GM21515 (cell line): Measurements from ENCODE around the gene CHD8.
"Not testable (repeated sequence)": the region's sequence is repeated elsewhere in the genome, so short reads cannot be mapped to it uniquely, and the experiment has no call there.

ENCODE experiments used
- ATAC-seq: cut with Tn5 transposase; IDR thresholded peaks from one replicate; pipeline ENCODE4 v1.9.1; 2021; ENCODE audit not compliant: unreplicated experiment

Gene CHD8

DNA sequence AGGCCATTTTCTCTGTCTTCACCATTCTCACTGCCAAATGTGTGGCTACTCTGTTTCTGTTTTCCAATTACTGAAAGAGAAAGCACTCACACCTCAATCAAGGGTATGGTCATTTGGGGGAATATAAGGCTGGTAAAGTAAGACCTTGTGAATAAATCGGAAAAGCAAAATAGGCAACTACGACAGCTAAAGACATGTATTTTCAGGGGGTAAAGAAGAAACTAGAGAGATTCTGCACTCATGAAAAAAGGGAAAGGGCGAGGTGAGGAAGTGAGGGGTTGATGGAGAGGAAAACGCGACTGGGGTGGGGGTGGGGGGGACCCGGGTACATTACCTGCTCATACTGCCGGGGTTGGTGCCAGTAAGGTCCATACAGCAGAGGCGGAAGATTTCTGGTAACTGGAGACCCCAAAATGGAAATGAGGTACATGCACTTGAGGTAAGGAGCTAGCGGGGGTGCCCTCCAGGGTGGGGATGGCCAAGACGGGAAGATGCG is 19.3 kb downstream of the CHD8 start:
- ATAC-seq, result no peak

DNA sequence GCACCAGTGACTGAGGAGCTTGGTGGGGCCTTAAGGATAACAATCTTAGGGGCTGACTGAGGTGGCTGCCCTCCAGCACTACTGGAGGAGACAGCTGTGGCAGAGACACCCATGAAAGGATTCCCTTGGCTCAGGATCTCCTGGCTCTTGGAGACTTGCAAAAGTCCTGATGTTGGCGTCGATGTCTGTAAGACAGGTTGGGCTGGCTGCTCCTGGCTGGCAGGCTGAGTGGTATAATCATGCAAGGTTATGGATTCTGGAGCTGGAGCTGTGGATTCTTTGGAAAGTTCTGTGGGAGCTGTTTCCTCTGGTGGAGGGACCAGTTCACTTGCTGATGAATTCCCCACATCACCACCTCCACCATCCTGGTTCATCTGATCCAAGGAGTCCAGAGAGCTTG is 24.8 kb downstream of the CHD8 start:
- no peak for ATAC-seq

DNA sequence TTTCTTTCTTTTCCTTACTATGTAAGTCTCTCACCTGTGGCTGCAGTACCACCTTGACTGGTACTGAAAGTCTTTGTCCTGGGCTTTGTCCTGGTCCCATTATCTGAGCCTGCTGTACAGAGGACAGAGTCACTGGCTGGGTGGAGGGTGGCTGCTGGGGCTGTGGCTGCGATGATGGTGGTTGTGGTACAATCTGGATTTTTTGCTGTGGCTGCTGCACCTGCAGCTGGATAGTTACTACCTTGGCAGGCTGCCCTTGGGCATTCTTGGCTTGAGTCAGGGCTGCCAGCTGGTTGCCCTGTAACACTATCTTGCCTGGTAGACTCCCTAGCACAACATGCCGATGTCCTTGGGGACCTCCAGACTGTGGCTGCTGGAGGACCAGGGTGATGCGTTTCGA is 27.0 kb downstream of the CHD8 start:
- no peak for ATAC-seq

DNA sequence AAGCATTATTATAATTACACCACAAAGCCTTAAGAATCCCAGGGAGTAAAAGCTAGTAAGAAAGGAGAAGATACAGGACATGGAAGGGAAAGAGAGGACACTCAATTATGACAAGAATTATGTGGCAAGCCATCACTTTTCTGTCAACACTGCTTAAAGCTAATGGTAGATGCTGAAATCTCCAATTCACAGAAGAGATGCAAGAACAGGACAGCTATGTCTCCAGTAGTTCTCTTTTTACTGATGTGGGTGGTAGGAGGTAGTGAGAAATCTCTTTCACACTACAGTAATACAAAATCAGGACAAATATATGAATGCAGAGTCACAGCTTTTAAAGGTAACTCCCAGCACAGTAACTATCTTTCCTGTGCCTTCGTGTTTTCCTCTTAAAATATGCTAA is 29.2 kb downstream of the CHD8 start:
- no peak for ATAC-seq

DNA sequence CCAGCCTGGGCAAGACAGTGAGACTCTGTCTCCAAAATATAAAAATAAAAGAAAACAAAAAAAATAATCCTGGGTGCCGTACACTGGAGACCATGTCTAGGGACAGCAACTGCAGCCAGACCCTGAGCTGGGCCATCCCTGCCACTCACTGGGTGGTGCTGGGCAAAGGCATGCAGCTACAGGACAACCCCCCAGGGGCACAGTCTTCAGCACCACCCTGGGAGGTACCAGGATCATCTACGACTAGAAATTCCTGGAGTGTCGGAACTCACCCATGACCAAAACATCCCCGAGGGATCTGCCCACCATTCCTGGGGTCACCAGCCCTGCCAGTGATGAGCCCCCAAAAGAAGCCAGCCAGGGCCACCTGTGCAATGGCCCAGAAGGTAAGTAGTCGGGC is 36.4 kb downstream of the CHD8 start:
- ATAC-seq, result no peak

DNA sequence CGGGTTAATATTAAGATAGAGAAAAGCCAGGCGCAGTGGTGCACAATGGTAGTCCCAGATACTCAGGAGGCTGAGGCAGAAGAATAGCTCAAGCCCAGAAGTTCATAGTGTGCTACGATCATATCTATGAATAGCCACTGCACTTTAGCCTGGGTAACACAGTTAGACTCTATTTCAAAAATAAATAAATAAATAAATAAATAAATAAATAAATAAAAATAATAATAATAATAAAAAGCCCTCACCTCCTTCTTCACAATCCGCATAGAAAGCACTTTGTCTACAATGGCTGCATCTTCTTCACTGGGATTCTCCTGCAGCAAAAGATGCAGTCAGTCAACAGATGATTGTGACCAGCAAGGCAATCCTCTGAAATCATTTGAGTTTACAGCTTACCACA is 40.6 kb downstream of the CHD8 start:
- ATAC-seq, result no peak

DNA sequence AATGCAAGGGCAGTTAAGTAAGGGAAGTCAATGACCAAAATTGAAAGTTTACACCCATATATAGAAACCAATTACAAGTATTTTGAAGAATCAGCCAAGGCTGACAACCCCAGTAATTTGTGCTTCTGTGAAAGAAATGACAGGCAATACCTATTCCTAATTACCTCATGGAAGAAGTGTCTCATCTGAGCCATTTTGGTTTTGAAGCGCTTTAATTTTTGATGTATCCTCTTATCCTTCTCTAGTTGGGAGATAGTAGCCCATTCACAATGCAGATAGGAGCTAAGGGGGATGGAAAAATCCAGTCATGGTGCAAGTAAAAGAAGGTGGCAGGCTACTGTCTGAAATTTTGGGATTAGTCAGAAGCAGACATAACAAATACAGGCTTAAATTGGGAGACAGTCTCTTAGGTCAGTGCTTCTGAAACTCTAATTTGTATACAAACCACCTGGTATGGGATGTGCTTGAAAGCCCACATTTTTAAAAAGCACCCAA is 41.7 kb downstream of the CHD8 start:
- ATAC-seq, result no peak

DNA sequence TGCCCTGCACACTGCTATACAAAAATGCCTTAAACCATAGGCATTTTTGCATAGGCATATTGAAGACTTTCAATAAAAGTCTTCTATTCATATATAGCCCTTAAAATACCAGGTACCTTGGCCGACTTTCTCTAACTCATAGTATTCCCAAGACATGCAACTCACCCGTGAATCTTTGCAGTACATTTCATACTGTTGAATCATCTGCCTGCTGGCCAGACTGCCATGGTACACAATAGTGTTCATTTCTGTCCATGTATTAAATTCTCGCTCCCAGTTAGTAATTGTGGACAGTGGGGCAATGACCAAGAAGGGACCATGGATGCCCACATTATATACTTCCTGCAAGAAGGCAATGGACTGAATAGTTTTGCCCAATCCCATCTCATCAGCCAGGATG is 47.8 kb downstream of the CHD8 start:
- ATAC-seq, result no peak

DNA sequence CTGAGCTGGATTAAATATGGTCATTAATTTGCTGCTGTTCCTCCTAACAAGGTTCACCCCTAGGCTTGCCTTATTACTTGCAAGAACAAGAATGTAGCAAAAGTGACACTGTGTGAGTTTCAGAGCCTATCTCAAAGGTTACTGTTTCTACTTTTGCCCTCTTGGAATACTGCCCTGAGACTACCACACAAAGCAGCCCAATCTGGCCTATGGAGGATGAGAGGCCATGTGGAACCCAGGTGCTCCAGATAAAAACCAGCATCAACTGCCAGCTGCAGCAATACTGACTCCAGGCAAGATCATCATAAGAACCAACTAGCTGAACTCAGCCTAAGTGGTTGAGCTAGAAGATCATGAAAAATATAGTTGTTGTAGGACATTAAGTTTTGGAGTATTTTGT is 49.7 kb downstream of the CHD8 start:
- ATAC-seq, result no peak

DNA sequence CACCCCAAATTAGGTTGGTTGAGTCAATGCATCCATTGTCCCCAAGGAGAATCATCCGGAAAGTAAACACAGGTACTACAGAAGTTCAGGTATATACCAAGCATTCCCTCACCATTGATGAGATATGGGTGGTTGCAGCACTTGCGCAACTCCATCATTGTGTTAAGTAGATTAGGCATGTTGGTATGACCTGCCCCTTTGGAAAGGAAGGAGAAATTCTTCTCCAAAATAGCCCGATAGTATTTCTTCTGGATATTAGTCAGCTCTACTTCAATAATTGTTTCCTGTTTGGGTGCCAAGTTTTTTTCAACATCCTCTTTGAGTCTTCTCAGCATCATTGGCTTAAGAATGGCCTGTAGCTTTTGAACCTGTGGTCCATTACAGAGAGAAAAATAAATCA is 50.8 kb downstream of the CHD8 start:
- ATAC-seq, result no peak

DNA sequence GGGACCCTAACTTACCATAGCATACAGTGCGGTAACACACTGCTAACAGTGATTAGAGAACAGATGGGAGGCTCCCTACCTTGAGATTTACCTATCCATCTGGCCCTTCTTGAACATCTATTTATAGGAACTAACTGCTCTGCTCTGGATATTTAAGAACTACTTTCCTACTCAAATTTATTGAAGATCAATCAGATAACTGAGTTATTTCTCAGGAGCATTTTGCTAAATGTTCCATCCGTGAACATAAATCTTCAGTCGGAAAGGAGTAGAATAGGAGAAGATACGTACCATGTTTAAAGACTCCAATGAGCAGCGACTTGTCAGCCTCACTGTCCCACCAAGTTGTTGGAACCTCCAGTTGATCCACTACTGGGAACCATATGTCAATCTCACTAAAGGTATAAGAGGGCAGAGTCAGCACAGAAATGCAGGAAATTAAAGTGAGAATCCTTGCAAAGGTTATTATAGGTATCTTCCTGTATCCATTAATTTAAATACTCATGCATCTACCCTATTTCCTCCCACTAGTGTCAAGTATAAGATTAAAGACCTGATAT is 56.5 kb downstream of the CHD8 start:
- no peak for ATAC-seq

DNA sequence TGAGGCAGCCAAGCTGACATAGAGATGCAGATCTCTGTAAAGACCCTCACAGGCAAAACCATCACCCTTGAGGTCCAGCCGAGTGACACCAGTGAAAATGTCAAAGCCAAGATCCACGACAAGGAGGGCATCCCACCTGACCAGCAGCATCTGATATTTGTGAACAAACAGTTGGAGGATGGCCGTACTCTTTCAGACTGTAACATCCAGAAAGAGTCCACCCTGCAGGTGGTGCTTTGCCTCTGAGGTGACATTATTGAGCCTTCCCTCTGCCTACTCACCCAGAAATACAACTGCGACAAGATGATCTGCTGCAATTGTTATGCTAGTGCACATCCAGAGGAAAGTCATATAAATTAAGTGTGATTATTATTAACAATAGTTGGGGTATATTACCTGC is 57.0 kb downstream of the CHD8 start:
- ATAC-seq, result no peak

DNA sequence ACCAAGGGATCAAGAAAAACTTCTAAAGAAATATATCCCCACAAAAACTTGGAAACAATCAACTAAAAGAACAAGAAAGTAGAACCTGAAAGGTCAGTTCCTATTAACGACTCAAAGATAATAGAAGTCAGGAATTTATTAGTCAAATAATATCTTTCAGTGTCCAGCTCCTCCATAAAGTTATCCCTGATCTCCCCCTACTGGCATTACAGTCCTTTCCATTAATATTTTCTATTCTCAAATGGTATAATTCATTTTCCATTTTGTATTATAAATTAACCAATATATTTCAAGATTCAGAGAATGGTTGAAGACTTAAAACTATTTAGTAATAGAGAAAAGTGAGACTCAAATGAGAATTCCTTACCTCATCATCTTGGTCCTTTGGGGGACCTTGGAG is 60.5 kb downstream of the CHD8 start:
- no peak for ATAC-seq

DNA sequence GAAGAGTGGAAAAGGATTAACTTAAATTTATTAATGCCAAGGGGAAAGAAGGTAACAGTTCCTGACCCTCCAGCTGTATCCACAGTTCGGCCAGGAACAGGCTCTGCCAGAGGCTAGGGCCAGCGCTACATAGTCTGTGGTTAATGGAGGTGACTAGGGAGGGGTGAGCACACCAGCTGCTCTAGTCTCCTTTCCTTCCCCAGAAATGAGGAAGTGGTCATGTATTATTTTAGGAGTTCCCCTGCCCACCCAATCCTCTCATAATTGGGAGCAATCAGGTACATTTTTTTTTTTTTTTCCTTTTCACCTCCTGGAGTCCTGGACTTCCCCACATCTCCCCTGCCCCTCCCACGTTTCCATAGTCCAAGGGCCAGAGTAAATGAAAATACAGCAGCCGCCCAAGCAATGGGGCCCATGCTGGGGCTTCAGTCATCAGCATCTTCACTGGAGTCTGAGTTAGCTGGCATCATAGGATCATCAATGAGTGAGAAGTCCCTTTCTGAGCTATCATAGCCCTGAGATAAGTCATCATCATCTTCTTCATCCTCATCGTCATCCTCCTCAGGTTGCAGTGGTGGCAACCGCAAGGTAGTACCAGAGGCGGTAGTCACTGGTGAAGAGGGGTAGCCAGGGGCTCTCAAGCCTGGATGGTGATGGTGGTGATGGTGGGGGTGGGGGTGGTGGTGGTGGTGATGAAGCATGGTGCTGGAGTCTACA is 70.6 kb downstream of the CHD8 start:
- no peak for ATAC-seq

DNA sequence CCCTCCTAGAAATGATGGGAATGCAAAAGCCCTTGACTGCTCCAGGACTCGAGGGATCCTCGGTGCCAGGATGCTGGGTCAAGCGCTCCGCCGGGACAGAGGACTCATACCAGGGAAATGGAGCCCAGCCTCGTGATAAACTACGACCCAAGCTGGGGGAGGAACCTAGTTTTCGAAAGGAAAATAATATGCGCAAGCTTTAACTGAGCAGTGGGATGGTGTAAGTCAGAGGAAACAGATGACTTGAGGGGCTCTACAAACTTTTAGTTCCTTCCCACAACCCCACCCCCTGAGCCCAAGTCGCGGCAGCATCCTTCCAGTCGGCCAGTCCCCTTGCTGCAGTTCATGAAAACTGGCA is 71.5 kb downstream of the CHD8 start:
- peak; percentile 30 for ATAC-seq

DNA sequence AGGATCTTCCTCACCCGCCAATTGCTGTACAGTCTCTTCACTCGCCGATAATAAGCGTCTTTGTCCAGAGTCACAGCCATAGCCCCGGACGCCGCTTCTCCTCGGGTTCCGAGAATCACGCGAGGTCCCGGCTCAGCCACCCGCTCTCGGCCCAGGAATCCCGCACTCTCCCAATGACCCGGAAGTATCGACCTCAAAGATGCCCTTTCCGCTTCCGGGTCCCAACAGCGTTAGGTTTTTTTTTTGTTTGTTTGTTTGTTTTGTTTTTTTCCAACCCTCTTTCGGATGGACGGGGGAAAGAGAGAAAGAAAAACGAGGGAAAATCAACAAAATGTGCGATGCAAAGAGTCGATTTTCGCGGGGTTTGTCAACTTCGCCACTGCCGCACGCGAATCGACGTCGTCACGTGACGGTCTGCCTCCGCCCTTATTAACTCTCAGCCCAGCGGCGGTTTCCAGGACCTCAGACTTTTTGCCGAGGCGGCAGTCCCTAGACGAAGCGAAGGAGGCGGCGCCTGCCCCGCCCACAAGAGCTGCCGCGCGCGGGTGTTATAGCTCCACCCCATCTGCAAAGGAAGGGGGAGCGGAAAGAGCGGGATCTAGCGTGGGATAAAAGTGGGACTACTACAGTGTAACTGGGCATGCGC is 72.0 kb downstream of the CHD8 start, which contains the start of gene SUPT16H:
Gene SUPT16H (minus strand): TSS at position 172 of the 646 bp plus-strand sequence. CDS start 92 bp downstream, at position 80.
- peak; percentile 81 for ATAC-seq

DNA sequence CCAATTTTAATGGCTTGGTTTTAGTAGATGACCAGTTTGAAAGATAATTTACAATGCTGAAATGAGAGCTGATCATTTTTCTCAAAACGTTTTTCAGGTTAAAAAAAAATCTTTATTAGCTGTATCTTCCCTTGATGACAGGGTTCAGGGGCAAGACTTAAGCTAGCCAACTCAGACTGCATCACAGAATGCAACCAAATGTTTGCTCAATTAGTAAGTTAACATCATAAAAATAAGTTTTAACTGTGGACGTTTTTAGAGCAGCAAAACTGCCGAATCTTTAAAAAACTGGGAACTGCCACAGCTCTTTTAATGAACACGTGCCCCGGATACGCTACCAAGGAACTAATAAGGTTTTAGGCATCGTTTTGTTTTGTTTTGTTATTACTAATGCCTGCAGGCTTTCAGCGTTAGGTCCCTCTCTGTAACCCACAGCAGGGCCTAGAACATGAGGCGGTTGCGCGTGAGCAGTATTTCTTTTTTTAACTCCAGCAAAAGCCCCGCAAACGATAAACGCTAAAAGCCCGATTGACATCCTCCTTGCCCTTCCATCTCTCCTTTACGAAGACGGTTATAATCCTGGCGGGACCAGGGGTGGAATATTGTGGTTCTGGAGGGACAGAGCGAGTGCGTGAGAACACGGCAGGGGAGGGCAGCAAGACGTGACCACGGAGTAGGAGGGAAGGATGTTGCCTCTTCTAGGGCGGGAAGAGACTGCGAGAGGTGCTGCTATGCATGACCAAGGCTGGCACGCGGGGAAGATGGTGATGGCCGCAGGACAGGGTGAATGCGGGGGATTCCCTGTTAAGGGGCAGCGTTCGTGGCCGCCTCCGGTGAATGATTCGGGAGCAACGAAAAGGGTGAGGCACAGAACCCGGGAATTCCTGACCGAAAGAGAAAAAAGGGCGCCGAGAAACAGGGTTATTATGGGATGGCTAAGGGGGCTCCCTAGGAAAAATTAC is 72.8 kb downstream of the CHD8 start:
- ATAC-seq, result no peak

DNA sequence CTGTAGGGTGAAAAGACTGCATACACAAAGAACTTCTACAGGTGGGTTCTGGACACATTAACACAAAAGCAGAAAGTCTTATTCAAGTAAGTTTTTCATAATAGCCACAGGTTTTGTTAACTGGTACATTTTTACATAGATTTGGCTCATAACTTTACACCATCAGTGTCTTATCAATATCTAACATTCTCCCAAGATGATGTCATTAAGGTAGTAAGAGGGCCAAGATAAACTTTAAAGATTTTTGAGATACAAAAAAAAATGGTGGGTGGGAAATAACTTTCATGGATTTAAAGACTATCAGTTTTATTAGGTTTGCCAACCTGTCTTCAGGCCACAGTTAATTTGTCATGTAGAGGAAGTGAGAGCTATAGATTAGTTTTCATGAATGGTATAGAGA is 73.8 kb downstream of the CHD8 start:
- no peak for ATAC-seq

DNA sequence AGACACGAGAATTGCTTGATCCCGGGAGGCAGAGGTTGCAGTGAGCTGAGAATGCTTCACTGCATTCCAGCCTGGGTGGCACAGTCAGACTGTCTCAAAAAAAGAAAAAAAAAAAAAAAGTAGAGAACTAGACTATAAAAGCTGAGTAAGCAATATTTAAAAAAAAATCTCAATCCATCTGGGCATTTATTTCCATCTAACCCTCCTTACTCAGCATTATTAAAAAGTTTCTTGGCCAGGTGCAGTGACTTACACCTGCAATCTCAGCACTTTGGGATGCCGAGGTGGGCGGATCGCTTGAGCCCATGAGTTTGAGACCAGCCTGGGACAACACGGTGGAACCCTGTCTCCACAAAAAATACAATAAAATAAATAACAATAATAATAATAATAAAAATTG is 76.6 kb downstream of the CHD8 start:
- ATAC-seq, result no peak

DNA sequence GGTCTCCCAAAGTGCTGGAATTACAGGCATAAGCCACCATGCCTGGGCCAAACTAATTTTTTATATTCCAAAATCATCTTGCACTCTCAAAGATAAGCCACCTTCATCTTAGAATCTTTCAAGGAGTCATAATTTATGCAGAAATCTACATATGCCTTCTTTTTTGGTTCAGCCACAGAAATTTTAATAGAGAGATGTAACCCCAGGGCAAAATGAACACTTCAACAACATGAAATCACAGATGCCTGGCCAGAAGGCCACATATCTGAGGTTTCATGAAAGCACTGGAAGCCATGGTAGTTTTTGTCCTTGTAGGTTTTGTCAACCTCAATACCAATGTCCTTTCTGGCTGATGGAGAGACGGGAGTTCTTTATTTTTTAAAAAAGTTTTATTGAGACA is 81.9 kb downstream of the CHD8 start:
- no peak for ATAC-seq

DNA sequence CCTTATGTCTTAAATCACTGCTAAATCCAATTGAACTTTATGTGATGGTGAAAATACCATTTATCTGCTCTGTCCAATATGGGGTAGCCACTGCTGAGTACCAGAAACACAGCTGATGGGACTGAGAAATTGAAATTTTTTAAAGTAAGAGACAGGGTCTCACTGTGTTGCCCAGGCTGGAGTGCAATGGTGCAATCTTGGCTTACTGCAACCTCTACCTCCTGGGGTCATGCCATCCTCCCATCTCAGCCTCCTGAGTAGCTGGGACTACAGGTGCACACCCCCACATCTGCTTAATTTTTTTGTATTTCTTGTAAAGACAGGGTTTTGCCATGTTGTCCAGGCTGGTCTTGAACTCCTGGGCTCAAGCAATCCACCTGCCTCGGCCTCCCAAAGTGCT is 83.1 kb downstream of the CHD8 start:
- ATAC-seq, result not testable (repeated sequence)
